SKM-1 treated with dmso at 0.1 percent for 144 hours (cell line): ENCODE measurements around the gene PHB1.
"Not testable (repeated sequence)": the region's sequence is repeated elsewhere in the genome, so short reads cannot be mapped to it uniquely, and the experiment has no call there.

ENCODE experiments used
- DNase-seq: peaks from one replicate; lab custom pipeline; 2025; ENCODE audit not compliant: unreplicated experiment; lab: John Stamatoyannopoulos, UW

The PHB1 gene

DNA sequence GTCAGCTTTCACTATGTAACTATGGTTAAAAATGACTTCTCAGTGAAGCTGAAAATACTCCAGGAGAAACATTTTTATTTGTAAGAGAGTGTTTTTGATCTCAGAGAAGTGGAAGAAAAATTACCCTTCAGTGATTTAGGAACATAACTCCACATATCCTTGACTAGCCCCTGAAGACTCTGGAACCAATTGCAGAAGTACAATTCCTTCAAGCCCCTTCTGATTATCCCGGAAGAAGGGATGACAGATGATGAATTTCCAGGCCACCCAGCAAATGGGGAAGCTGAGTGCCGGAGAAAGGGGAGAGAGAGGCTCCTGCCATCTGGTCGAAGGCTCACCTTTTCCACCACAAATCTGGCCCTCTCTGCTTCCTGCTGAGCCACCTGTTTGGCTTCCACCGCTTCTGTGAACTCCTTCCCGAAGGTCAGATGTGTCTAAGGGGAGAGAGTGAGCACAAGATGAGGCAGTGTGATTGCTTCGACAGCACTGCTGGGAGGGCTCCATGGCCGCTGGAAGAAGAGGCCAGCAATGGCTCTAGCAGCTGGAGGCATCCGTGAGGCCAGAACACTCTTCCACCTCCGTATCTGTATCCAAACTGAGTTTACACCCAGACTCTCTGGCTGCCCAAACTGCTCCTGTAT, 8.1 kb downstream of the PHB1 start:
- no peak for DNase-seq

DNA sequence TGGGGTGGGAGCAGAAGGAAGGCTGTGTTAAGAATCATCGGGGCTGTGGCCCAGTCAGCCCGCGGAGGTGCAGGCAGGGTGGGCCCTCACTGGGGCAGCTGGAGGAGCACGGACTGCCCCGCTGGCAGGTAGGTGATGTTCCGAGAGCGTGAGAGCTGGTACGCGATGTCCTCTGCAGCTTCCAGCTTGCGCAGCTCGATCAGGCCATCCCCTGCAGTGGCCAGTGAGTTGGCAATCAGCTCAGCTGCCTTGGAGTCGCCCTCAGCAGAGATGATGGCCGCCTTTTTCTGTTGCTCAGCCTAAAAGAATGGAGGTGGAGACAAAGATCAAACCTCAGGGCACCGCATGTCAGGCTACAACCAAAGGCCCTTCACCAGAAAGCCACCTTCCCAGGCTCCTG, 9.8 kb downstream of the PHB1 start:
- no peak for DNase-seq

DNA sequence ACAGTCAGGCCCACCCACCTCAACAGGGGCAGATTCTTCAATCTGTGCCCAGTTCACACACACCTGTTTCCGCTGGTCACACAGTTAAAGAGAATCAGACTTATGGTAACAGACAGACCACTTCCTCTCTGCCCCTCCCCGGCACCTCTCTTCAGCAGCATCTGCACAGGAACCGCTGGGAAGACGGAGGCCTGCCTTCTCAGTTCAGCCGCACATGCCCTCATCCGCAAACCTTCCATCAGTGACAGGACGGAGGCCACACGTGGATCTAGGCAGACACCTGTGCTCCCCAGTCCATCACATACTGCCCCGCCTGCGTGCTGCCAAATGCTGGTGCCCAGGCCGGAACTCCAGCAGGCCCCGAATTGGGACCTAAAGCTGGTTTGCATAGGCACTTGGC, 10.3 kb downstream of the PHB1 start:
- DNase-seq, result no peak

DNA sequence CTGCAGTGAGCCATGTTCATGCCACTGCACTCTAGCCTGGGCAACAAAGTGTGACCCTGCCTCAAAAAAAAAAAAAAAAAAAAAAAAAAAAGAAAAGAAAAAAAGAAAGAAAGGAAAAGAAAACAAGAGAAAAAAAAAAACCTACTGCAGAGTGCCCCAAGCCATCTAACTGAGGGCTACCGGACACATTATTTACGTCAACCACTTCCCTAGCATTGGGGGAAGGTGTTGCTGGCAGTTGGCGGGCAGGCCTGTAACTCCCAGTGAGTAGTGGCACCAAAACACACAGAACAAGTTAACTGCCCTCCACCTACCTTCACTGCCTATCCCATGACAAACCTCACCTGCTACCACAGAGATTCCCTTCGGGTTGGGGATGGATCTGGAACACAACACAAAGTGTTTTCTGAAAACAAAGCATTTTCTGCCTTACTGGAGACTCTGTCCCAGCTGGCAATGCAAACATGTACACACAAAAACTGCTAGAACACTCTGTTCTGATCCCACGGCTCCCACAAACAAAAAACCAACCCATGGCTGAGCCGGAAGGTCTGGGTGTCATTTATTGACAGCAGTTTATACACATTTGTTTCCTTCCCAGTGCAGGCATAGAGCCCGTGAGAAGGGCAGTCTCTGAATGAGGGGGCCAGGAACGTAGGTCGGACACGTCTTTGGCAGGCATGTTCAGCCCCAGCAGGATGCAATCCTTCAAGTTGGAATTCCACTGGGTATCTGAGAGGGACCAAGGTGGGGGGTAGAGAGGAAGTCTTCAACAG, 11.0 kb downstream of the PHB1 start:
- no peak for DNase-seq

DNA sequence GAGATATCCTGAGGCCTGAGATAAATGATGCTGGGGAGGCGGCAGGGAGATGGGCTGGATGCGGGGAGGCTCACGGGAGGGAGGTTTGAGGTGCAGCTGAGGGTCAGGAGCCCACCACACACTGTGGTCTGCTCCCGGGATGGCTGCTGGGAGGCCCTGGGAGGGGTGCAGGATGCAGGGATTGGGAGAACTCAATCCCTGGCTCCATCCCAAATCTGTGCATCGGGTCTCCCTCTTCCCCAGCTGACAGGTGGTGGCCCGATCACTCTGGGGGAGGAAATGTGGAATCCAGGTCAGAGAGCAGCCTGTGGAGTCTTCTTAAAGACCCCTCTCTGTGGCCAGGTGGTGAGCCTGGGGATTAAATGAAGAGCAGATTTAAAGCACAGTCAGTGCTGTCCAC, 12.0 kb downstream of the PHB1 start:
- no peak for DNase-seq

DNA sequence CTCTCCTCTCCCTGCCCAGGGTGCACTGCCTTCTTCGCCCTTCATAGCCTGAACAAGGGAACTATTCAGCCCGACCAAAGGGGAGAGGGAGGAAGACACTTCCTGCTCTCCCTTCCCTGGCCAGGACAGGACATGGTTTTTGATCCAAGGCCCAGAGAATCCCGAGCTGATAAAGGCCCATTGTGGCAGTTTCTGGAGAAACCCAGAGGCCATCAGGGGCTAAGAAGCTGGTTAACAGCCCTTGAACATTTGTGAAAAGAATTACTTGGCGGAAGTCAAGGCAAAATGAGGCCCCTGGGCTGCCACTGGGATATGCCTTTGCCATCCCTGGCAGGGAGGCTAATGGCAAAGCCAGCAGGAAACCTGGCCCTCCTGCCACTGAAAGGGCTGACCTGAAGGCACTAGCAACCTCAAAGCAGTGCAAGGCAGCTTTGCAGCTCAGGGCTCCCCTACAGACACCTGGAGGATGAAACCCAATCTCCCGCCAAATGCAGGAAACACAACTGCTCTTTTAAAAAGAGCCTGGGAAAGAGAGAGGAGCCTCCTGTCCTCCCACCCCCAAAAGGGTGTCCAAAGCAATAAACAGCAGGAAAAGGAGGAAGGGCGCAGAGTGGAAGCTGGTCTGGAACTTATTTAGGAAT, 12.6 kb downstream of the PHB1 start:
- DNase-seq, result no peak

DNA sequence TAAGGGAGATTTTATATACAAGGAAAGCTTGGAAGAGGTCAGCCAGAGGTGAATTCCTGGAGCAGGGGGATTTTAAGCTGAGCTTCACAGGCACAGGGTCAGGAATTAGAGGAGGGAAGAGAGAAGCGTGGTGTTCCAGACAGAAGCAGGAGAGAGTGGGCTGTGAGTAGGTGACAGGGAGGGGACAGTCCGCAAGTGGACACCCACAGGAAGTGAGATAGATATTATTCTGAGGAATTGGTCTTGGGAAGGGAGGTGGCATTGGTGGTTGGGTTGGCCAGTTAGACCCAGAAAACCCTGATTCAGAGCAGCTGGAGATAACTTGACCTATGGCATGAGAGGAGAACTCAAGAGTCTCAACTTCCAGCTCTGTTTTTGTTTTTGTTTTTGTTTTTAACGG, 14.7 kb downstream of the PHB1 start:
- DNase-seq, result no peak

DNA sequence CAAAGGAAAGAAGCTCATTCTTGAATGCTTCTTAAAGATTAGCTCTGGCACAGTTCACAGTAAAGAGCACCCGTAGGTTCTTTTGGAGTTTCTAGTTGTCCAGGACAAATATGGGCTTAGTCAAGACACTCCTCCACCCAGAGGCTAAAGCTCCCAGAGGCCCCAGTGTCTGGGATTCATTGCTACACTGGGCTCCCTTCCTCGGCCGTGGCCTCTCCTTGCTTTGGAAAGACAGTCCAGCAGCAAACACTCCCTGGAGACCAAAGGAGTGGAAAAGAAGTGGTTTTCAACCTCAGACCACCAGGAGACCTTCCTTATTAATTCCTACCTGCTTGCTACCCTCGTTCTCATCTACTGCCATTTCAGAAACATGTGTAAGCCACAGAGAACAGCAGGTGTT, 17.1 kb downstream of the PHB1 start:
- DNase-seq, result no peak

DNA sequence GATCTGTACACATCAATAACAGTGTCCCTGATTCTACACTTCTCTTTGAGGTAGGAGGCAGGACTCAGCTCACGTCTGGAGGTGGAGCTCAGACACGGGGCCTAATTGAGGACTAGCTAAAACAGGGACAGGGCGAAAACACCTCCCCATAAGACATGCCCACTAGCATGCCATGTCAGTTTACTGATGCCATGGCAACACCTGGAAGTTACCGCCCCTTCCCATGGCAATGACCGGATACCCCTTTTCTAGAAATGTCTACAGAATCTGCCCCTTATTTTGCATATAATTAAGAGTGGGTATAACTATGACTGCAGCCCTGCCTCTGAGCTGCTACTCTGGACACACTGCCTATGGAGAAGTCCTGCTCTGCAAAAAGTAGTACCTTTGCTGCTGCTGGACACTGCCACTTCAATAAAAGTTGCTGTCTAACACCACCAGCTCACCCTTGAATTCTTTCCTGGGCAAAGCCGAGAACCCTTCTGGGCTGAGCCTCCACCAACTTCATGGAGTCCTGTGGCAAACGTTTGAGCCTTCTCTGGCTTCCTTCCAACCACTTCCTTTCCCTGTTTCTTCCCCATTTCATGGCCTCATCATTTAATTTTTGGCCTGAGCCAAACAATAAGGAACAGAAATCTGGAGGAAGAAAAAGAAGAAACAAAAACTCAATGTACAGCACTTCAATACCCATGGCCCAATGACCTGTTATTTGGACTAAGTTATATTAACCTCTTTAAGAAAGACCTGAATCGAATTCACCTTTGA, 21.0 kb downstream of the PHB1 start:
- peak; percentile 43 for DNase-seq

DNA sequence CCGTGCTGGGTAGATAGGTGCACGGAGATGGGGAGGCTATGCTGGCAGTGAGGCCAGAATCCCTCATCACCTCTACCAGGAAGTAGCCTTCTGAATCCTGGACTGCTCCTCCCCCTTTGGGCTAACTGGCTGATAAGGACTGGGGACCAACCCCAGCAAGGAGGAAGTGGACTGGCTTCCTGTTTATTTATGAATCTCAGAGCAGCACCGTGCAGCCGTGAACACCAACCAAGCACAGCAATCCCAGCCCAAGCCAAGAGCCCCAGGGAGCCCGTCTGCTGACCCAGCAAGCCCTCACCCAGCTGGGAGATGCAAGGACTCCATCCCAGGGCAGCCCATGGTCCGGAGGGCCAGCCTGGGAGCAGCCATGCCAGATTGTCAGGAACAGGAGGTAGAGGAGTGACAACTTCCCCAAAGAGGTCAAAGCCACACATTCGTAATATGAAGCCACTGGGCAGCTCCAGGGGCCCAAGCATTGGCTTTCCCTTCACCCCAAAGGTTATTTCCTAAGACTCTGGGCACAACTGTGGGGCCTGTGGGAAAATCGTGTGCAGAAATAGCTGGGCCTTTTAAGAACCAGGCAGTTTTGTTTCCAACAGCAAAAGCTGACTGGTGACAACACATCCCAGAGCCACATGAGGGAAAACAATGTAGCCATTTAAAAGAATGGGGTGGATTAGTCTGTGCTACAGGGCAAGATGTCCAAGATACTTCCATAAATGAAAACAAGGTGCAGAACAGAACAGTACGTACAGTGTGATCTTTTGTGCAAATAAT, 23.9 kb downstream of the PHB1 start:
- DNase-seq, result peak; percentile 92

DNA sequence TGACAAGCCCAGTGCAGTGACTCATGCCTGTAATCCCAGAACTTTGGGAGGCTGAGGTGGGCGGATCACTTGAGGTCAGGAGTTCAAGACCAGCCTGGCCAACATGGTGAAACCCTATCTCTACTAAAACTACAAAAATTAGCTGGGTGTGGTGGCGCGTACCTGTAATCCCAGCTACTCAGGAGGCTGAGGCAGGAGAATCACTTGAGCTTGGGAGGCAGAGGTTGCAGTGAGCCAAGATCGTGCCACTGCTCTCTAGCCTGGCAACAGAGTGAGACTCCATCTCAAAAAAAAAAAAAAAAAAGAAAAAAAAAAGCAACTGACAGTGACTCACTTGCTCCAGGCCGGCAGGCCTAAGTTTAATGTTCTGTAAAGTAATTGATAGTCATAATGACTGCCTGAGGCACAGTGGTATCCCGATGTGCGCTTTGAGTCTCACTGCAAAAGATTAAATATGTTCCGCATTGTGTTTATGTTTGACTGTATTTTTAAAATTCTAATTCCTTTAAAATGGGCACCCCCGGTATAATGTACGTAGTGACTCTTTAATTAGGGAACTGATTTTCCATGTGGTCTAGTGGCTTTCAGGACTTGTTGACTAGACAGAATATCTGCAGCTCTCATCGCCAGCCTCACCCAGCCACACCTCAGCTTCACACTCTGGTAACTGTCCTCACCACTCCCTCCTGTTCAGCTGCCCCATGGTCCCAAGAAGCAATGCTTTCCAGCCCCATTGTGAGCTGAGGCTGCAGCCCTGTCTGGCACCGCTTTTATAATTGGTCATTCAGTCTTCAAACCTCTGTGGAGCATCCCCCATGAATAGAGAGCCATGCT, 25.0 kb downstream of the PHB1 start:
- not testable (repeated sequence) for DNase-seq

DNA sequence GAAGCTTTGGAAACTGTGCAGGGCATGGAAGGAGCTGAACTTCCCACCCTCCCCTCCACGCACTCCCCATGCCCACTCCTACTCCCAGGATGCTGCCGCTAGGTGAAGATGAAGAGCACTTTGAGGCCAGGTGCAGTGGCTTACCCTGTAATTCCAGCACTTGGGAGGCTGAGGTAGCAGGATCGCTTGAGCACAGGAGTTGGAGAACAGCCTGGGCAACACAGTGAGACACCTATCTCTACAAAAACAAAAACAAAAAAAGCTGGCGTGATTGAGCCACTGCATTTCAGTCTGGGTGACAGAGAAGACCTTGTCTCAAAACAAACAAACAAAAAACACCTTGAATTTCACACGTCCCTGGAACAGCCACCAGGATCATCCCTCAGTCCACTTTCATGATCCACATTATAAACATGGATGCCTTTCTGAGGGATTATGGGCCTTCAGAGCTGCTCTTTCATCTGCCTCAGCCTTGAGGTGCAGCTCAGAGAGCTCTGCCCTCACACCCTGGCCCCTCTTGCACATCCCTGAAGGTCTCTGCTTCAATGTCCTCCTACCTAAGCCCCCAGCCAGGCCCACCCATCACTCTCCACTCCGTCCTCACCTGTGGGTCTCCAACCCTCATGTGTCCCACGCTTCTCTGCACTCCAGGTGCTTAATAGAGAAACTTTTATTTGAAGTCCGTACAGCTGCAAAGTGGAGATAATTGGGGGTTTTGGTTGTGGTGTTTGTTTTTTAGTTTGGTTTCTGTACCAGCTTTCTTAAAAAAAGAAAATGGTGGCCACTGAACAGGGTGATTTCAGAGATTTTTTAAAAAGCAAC, 25.8 kb downstream of the PHB1 start:
- DNase-seq, result no peak

DNA sequence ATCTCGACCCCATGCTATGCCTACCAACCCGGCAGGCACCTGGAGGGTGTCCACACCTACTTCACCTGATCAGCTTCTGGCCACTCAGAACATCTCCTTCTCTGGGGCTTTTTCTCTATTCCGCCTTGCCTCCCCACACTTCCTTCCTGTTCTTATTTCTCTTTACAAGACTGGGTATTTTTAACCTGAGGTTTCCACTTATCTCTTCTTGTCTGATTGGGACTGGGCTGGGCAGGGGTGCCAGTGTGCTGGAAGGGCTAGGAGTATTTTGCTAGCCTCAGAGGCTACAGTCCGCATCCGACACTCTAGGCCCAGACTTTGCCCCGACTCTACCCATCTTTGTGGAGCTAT, 26.4 kb downstream of the PHB1 start:
- DNase-seq, result peak; percentile 67

DNA sequence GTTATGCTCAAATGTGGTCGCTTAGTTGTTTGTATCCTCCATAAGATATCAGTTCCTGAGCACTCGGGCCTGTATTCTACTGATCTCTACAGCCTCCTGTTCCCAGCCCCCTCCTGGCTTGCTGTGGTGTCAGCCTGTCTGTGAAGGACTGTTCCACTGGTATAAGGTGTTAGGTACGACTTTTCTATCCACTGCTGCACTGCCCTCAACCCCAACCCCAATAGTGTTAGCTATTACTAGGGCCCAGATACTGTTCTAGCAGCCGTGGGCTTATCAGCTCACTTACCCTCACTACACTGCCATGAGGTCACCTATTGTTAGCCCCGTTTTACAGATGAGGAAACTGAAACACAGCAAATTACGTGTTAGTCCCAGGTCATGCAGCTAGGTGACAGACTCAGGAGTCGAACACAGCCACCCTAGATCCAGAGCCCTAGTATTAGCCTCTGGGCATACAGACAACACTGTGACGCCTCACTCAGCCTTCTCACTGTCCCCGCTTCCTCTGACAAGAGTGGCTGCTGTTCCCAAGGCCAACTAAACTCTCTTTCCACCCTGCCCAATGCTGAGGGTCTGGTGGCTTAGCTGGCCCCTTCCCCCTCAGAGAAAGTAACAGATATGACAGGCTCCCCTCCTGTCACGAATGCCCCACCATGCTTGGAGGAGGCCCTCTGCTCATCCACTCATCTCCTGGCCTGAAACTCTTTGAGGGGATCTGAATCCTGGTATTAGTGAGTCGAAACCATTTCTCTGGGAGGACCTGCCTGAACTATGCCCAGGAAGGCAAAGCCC, 27.0 kb downstream of the PHB1 start:
- DNase-seq, result peak; percentile 8

DNA sequence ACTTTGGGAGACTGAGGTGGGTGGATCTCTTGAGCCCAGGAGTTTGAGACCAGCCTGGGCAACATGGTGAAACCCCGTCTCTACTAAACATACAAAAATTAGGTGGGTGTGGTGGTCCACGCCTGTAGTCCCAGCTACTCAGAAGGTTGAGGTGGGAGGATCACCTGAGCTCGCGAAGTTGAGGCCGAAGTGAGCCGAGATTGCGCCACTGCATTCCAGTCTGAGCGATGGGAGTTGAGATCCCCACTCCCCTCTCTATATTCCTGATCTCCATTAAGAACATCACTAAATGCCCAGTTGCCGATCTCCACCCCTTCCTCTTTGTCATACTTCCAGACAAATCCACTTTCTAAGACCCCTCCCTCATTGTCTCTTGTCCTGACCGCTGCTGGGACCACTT, 28.3 kb downstream of the PHB1 start:
- DNase-seq, result no peak

DNA sequence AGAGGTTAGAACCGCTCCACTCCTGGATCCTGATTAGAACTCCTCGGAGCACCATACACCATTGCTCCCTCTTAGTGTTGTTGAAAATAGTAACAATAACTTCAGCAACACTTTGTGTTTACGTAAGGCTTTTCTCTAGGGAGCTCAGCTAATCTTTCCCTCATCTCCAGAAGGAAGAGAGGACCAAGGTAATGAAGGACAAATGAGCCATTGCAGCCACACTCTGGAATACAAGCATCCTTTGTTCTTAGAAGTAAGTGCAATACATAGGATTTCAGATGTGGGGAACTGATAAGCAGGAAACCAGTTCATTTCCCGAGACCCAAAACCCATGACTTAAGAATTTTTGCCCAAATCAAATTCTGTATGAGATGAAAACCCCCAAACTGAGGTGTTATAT, 29.7 kb downstream of the PHB1 start:
- DNase-seq, result no peak

DNA sequence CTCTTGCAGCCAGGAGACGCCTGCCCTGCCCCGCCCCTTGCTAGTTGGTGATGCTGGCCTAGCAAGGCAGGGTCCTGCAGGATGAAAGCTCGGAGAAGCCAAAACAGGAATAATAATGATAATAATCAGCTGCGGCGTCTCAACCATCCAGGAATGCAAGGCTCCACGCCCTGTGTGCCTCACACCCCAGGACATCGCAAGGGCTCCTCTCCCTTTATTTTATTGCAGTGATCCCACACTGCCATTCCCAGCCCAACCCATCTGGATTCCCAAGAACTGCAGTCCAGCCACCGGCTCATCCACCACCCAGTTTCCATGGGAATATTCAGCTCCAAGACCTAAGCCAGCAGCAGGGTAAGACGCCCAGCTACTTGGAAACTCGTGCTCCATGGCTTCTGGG, 31.6 kb downstream of the PHB1 start:
- no peak for DNase-seq

DNA sequence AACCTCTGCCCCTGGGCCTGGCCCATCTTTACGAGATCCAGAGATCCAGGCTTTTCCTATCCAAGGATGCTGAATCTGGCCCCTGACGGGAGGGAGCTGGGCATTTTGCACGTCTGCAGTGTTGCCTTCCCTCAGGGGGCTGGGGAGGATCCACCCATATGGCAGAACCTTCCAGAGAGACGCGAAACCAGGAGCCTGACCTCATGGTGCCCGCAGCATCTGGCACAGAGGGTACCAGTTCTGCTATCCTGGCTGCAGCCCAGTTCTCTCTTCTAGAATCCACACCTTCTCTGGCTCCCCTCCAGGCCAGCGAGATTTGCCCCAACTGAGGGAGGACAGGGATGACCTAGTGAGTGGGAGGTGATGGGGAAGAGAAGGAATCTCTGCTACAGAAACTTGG, 32.1 kb downstream of the PHB1 start:
- no peak for DNase-seq
